Left ventricle myocardium inferior (tissue), 1 donor: ENCODE results near the gene MAGEA1. TPM values are rescaled to one million over a fixed set of nuclear protein-coding genes. Genes with fewer than 3 reads are reported as not detected.
"Not testable (repeated sequence)": the region's sequence is repeated elsewhere in the genome, so short reads cannot be mapped to it uniquely, and the experiment has no call there.

Experiments used
- DNase-seq: peaks from one replicate; pipeline ENCODE4 v3.0.0-alpha.2; 2020
- H3K27ac ChIP-seq: fragments of 200-600 bp; replicated peaks from 2 replicates; pipeline ENCODE4 v1.8.0; 2021
- H3K27me3 ChIP-seq: fragments of 200-600 bp; 2 replicates; pipeline ENCODE4 v1.8.0; 2021; ENCODE audit warnings: low read depth
- H3K36me3 ChIP-seq: fragments of 200-600 bp; 2 replicates; pipeline ENCODE4 v1.8.0; 2021
- H3K4me1 ChIP-seq: fragments of 200-600 bp; 2 replicates; pipeline ENCODE4 v1.8.0; 2021
- H3K4me3 ChIP-seq: fragments of 200-600 bp; 2 replicates; pipeline ENCODE4 v1.8.0; 2021; ENCODE audit warnings: mild to moderate bottlenecking, moderate library complexity
- H3K9me3 ChIP-seq: fragments of 200-600 bp; replicated peaks from 2 replicates; pipeline ENCODE4 v1.8.0; 2021
- CTCF ChIP-seq: fragments of 200-600 bp; IDR thresholded peaks from 2 replicates; pipeline ENCODE4 v1.8.0; 2021; ENCODE audit warnings: antibody characterized with exemption, mild to moderate bottlenecking, borderline replicate concordance
- intact Hi-C: fragments of 100-400 bp; cut with micrococcal nuclease; formaldehyde crosslinking; loops from one replicate; pipeline ENCODE4 v1.11.0; 2022
- long read RNA-seq: library from polyadenylated mRNA; unstranded; transcript quantifications from one replicate; pipeline ENCODE4 v2.0.0, GENCODE V29; 2021
- total RNA-seq: library from RNA; stranded (reverse); fragmentation: NEBNext Ultra II Directional; extraction: Animal tissue kit (Norgen Biotek cat#: 25700); gene quantifications from one replicate; pipeline ENCODE4 v1.2.1, GENCODE V29; 2021
- donor health status: DM: no; HTN: yes; CAD: no; lungs with severe emphysema.

Gene MAGEA1
- total RNA-seq, result not detected
- long read RNA-seq, result 0 reads

GRCh38 chrX:153179131-153179530 lies at the start of gene MAGEA1:
Gene MAGEA1, plus strand, starts transcription at chrX:153179284. Its CDS starts 3,106 bp downstream, at chrX:153182390.
- TF ChIP-seq CTCF, result no peak
- H3K27ac ChIP-seq, result no peak within 1 kb of the TSS
- no peak within 1 kb of the TSS for H3K4me3 ChIP-seq
- no peaks in the 10 kb centered on the region for H3K9me3 ChIP-seq
- H3K36me3 ChIP-seq, result no peaks in the 10 kb centered on the region
- DNase-seq, result no peak
- H3K27me3 ChIP-seq, result no peaks in the 10 kb centered on the region
- no peaks in the 10 kb centered on the region for H3K4me1 ChIP-seq
- intact Hi-C loops, result no loop called here

GRCh38 chrX:153132924-153133323 lies 46.2 kb upstream of the MAGEA1 start:
- DNase-seq, H3K4me3 ChIP-seq, intact Hi-C loops, H3K9me3 ChIP-seq, H3K27me3 ChIP-seq, H3K4me1 ChIP-seq, H3K27ac ChIP-seq, H3K36me3 ChIP-seq: not testable (repeated sequence)

GRCh38 chrX:153139074-153139473 lies 40.0 kb upstream of the MAGEA1 start:
- H3K9me3 ChIP-seq, H3K4me1 ChIP-seq, H3K36me3 ChIP-seq, intact Hi-C loops, DNase-seq, H3K27ac ChIP-seq, H3K4me3 ChIP-seq, H3K27me3 ChIP-seq: not testable (repeated sequence)

GRCh38 chrX:153146288-153146687 lies 32.8 kb upstream of the MAGEA1 start:
- H3K36me3 ChIP-seq, H3K4me1 ChIP-seq, intact Hi-C loops: not testable (repeated sequence)

GRCh38 chrX:153153516-153153915 lies 25.6 kb upstream of the MAGEA1 start:
- H3K9me3 ChIP-seq, result no peaks in the 10 kb centered on the region
- no peak overlapping the region for H3K27ac ChIP-seq
- intact Hi-C loops, result no loop called here
- H3K36me3 ChIP-seq, result no peaks in the 10 kb centered on the region
- no peaks in the 10 kb centered on the region for H3K4me1 ChIP-seq
- no peak for TF ChIP-seq CTCF
- no peak overlapping the region for H3K4me3 ChIP-seq
- no peaks in the 10 kb centered on the region for H3K27me3 ChIP-seq
- DNase-seq, result no peak

More at GRCh38 chrX:153146288-153146687, 32.8 kb upstream of the MAGEA1 start:
- H3K27me3 ChIP-seq, H3K9me3 ChIP-seq, H3K27ac ChIP-seq, H3K4me3 ChIP-seq, DNase-seq: not testable (repeated sequence)

GRCh38 chrX:153157450-153157849 lies 21.6 kb upstream of the MAGEA1 start:
- no peak for TF ChIP-seq CTCF

GRCh38 chrX:153158319-153158718 lies 20.8 kb upstream of the MAGEA1 start:
- Histone ChIP-seq H3K9me3 (no peaks in the 10 kb centered on the region), H3K36me3 (no peaks in the 10 kb centered on the region), H3K4me1 (no peaks in the 10 kb centered on the region), H3K4me3 (no peak overlapping the region), H3K27me3 (no peaks in the 10 kb centered on the region), H3K27ac (no peak overlapping the region)
- intact Hi-C loops, result no loop called here
- no peak for DNase-seq
- TF ChIP-seq CTCF, result no peak

More at GRCh38 chrX:153157450-153157849, 21.6 kb upstream of the MAGEA1 start:
- Histone ChIP-seq H3K9me3 (no peaks in the 10 kb centered on the region), H3K36me3 (no peaks in the 10 kb centered on the region), H3K27me3 (no peaks in the 10 kb centered on the region), H3K4me3 (no peak overlapping the region), H3K27ac (no peak overlapping the region), H3K4me1 (no peaks in the 10 kb centered on the region)
- intact Hi-C loops, result no loop called here
- no peak for DNase-seq
